Spleen (tissue), 11 donors: ENCODE data around the gene CDC34. TPM values are rescaled to one million over a fixed set of nuclear protein-coding genes. Genes with fewer than 3 reads are reported as not detected.

Experiments used
- DNase-seq: peaks from one replicate; pipeline ENCODE4 v3.0.0-alpha.2; 2020
- H3K27ac ChIP-seq, 8 donors: fragments of 200-600 bp; sonication (generic) in 7 of 8; 1 replicate in 4 of 8; 2 replicates in 4 of 8; pipeline versions ENCODE4 v1.5.0 to v1.8.0; 2016 to 2021; ENCODE audit warnings: inconsistent platforms in 4 of 8, mild to moderate bottlenecking in 4 of 8, moderate library complexity in 1 of 8
- H3K27me3 ChIP-seq, 7 donors: fragments of 200-600 bp; sonication (generic) in 6 of 7; replicated peaks in 1 of 7; 1 replicate in 4 of 7; 2 replicates in 3 of 7; pipeline versions ENCODE4 v1.5.0 to v1.8.0; 2016 to 2021; ENCODE audit warnings: inconsistent platforms in 3 of 7, mild to moderate bottlenecking in 1 of 7
- H3K36me3 ChIP-seq, 6 donors: fragments of 200-600 bp; sonication (generic) in 5 of 6; 1 replicate in 4 of 6; 2 replicates in 2 of 6; pipeline versions ENCODE4 v1.5.0 to v1.8.0; 2016 to 2021; ENCODE audit warnings: inconsistent platforms in 2 of 6
- H3K4me1 ChIP-seq, 6 donors: fragments of 200-600 bp; sonication (generic) in 5 of 6; 1 replicate in 3 of 6; 2 replicates in 3 of 6; pipeline versions ENCODE4 v1.5.0 to v1.8.0; 2016 to 2021; ENCODE audit warnings: inconsistent platforms in 3 of 6
- H3K4me3 ChIP-seq, 8 donors: fragments of 200-600 bp; sonication (generic) in 7 of 8; 1 replicate in 4 of 8; 2 replicates in 4 of 8; pipeline versions ENCODE4 v1.5.0 to v1.8.0; 2016 to 2021; ENCODE audit warnings: inconsistent platforms in 4 of 8, mild to moderate bottlenecking in 4 of 8, moderate library complexity in 2 of 8
- H3K9me3 ChIP-seq, 8 donors: fragments of 200-600 bp; sonication (generic) in 7 of 8; 1 replicate in 4 of 8; 2 replicates in 4 of 8; pipeline versions ENCODE4 v1.5.0 to v1.8.0; 2016 to 2021; ENCODE audit warnings: inconsistent platforms in 4 of 8
- POLR2A ChIP-seq, 3 donors: fragments of 450-650 bp; IDR thresholded peaks; one replicate each; pipeline ENCODE4 v1.5.1; 2017; ENCODE audit warnings: antibody characterized with exemption in 3 of 3, mild to moderate bottlenecking in 1 of 3
- POLR2AphosphoS5 ChIP-seq, 3 donors: sonication (generic); formaldehyde crosslinking; IDR thresholded peaks; one replicate each; pipeline ENCODE4 v1.5.1; 2017; ENCODE audit warnings: antibody characterized with exemption in 3 of 3
- WGBS, 5 donors: extraction: QIAGEN DNeasy Blood & Tissue Kit in 3 of 5; methylation state at CpG; one replicate each; pipeline versions ENCODE4 v1.1.5 to v1.1.7; 2013 to 2018; 5-methylcytosine and 5-hydroxymethylcytosine counted together
- intact Hi-C: fragments of 100-400 bp; cut with DNase I; formaldehyde crosslinking; loops from one replicate; pipeline ENCODE4 v1.15.0; 2023; ENCODE audit warnings: low total_unique reads
- polyA plus RNA-seq, 3 donors: library from polyadenylated mRNA; stranded (reverse); fragments of 200-250 nt; gene quantifications; one replicate each; pipeline ENCODE4 v1.2.1, GENCODE V29; 2013
- total RNA-seq, 7 donors: library from RNA; depleted of rRNA in 3 of 7; stranded (reverse); fragments of >200 nt in 3 of 7; fragmentation: NEBNext Ultra II Directional in 4 of 7; extraction: Animal tissue kit (Norgen Biotek cat#: 25700) in 4 of 7; gene quantifications; one replicate each; pipeline versions ENCODE4 v1.1.0 to v1.2.1, GENCODE V29; 2016 to 2021
- TF ChIP-seq, protein P1 (sequence below), 11 experiments: fragments of 200-600 bp in 7 of 11; fragments of 450-650 bp in 4 of 11; sonication (generic) in 4 of 11; IDR thresholded peaks in 8 of 11; conservative IDR thresholded peaks in 3 of 11; 1 replicate in 7 of 11; 2 replicates in 4 of 11; pipeline versions ENCODE4 v1.4.0 to v1.8.0; 2016 to 2021; ENCODE audit warnings: antibody characterized with exemption in 11 of 11, inconsistent platforms in 4 of 11, mild to moderate bottlenecking in 1 of 11
- donor health status: healthy with polysubstance abuse.
- donor health status: DM: no; HTN: no; CAD: no; lungs with moderate emphysema.
- donor health status: DM: no; HTN: no; CAD: no.
- donor health status: Bipolar disorder and iron deficiency.
- donor health status: healthy.
- donor health status: DM: no; HTN: no; CAD: no.
- donor health status: DM: yes; HTN: yes; CAD: no.

CDC34 gene
- total and polyA plus RNA-seq, 10 donors = 35.9 to 83.9 (median 49.3) TPM

GRCh38 chr19:541699-542098, 10.1 kb downstream of the CDC34 start:
- Histone ChIP-seq H3K4me3 (no peak overlapping the region), H3K9me3 (no peaks in the 10 kb centered on the region), H3K36me3 (peaks cover 0 to 61% (median 44%) of the 10 kb centered on the region in 6 donors), H3K4me1 (peaks cover 0 to 36% (median 15%) of the 10 kb centered on the region in 6 donors), H3K27ac (no peak overlapping the region), H3K27me3 (peaks cover 0 to 8% (median 0%) of the 10 kb centered on the region in 7 donors)
- intact Hi-C loops = no loop called here
- TF ChIP-seq, protein P1, sequence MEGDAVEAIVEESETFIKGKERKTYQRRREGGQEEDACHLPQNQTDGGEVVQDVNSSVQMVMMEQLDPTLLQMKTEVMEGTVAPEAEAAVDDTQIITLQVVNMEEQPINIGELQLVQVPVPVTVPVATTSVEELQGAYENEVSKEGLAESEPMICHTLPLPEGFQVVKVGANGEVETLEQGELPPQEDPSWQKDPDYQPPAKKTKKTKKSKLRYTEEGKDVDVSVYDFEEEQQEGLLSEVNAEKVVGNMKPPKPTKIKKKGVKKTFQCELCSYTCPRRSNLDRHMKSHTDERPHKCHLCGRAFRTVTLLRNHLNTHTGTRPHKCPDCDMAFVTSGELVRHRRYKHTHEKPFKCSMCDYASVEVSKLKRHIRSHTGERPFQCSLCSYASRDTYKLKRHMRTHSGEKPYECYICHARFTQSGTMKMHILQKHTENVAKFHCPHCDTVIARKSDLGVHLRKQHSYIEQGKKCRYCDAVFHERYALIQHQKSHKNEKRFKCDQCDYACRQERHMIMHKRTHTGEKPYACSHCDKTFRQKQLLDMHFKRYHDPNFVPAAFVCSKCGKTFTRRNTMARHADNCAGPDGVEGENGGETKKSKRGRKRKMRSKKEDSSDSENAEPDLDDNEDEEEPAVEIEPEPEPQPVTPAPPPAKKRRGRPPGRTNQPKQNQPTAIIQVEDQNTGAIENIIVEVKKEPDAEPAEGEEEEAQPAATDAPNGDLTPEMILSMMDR (IDR thresholded peaks at IDR 0.05 in 8 of 11, conservative IDR thresholded peaks at IDR 0.05 in 3 of 11) = no peak
- TF ChIP-seq POLR2A (IDR thresholded peaks at IDR 0.05) (no peak), POLR2AphosphoS5 (IDR thresholded peaks at IDR 0.05) (no peak)
- no peak for DNase-seq
- WGBS, 5 donors = 88 to 95% (median 92%) methylated on average over 15 to 26 of the region's 26 CpGs

- Histone ChIP-seq H3K4me1 (peaks cover 0 to 32% (median 11%) of the 10 kb centered on the region in 6 donors), H3K36me3 (peaks cover 0 to 55% (median 39%) of the 10 kb centered on the region in 6 donors), H3K27me3 (peaks cover 0 to 14% (median 0%) of the 10 kb centered on the region in 7 donors), H3K9me3 (no peaks in the 10 kb centered on the region), H3K4me3 (no peak overlapping the region), H3K27ac (no peak overlapping the region)
- no peak for DNase-seq
- TF ChIP-seq POLR2A (IDR thresholded peaks at IDR 0.05) (no peak), POLR2AphosphoS5 (IDR thresholded peaks at IDR 0.05) (peak in 2 of 3 donors; percentile 27 to 44)
- TF ChIP-seq, protein P1 (IDR thresholded peaks at IDR 0.05 in 8 of 11, conservative IDR thresholded peaks at IDR 0.05 in 3 of 11) = no peak
- WGBS, 5 donors = 87 to 94% (median 88%) methylated on average over 16 to 34 of the region's 34 CpGs
- intact Hi-C loops = no loop called here
Measured at GRCh38 chr19:542173-542866, 10.8 kb downstream of the CDC34 start.

- Histone ChIP-seq H3K9me3 (no peaks in the 10 kb centered on the region), H3K4me3 (peak within 1 kb of the TSS in 7 of 8 donors; percentile 14 to 63 (median 33)), H3K36me3 (peaks cover 0 to 37% (median 26%) of the 10 kb centered on the region in 6 donors), H3K27me3 (peaks cover 0 to 28% (median 0%) of the 10 kb centered on the region in 7 donors), H3K27ac (peak within 1 kb of the TSS; percentile 20 to 83 (median 50)), H3K4me1 (peaks cover 0 to 22% (median 8%) of the 10 kb centered on the region in 6 donors)
- 48 to 57% (median 54%) methylated on average over 21 to 31 of the region's 31 CpGs for WGBS, 5 donors
- TF ChIP-seq POLR2A (IDR thresholded peaks at IDR 0.05) (no peak), POLR2AphosphoS5 (IDR thresholded peaks at IDR 0.05) (peak; percentile 70 to 87 (median 73))
- peak; percentile 90 for DNase-seq
- intact Hi-C loops = no loop called here
Measured at GRCh38 chr19:543910-544608, 12.5 kb downstream of the CDC34 start, which contains the start of gene GZMM. GZMM (plus strand) TSS chr19:544053; CDS start chr19:544072, 19 bp downstream.

DNA sequence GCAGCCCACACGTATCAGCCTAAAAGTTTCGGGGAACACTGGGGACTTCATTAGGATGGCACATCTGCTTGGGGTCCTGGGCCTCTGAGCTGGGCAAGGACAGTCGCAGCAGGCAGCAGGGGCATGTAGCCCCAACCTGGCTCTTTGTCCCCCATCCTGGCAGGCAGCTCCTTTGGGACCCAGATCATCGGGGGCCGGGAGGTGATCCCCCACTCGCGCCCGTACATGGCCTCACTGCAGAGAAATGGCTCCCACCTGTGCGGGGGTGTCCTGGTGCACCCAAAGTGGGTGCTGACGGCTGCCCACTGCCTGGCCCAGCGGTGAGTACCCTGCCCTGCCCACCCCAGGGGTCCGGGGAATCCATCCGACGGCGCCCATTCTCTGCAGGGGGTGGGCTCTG, 15.6 kb downstream of the CDC34 start:
- no peak for DNase-seq
- WGBS, 5 donors = 87 to 92% (median 91%) methylated on average over 4 to 15 of the region's 15 CpGs
- intact Hi-C loops = no loop called here
- no peak for TF ChIP-seq POLR2A (IDR thresholded peaks at IDR 0.05)
- TF ChIP-seq, protein P1 (IDR thresholded peaks at IDR 0.05 in 8 of 11, conservative IDR thresholded peaks at IDR 0.05 in 3 of 11) = no peak
- H3K27ac ChIP-seq = no peak overlapping the region
- H3K36me3 ChIP-seq = peaks cover 0 to 13% (median 7%) of the 10 kb centered on the region in 6 donors
- peaks cover 0 to 37% (median 0%) of the 10 kb centered on the region in 7 donors for H3K27me3 ChIP-seq
- H3K4me3 ChIP-seq = no peak overlapping the region
- peaks cover 0 to 29% (median 6%) of the 10 kb centered on the region in 6 donors for H3K4me1 ChIP-seq
- no peaks in the 10 kb centered on the region for H3K9me3 ChIP-seq
